HL-60 (cell line): ENCODE results near the gene RPL27A.

Source experiments
- CTCF ChIP-seq: IDR thresholded peaks from one replicate; pipeline ENCODE4 v1.5.1; 2011; ENCODE audit warnings: low read length, control low read depth, inconsistent platforms; ENCODE audit not compliant: insufficient read depth
- REST ChIP-seq: IDR thresholded peaks from 2 replicates; pipeline ENCODE4 v1.6.1; 2012; ENCODE audit warnings: low read depth; ENCODE audit not compliant: insufficient replicate concordance

GRCh38 chr11:8732748-8733241, 50.2 kb downstream of the RPL27A start:
- TF ChIP-seq CTCF = no peak
- no peak for TF ChIP-seq REST
